OCI-LY1 (cell line): Measurements from ENCODE around the gene FAS.

Source experiments
- EZH2 ChIP-seq: fragments of 200-600 bp; sonication (generic), shearing (Covaris generic); IDR thresholded peaks from 2 replicates; pipeline ENCODE4 v1.8.0; 2017; ENCODE audit warnings: borderline replicate concordance, mixed run types, mild to moderate bottlenecking, antibody characterized with exemption, low read length, moderate library complexity, mixed read lengths
- TF ChIP-seq, protein P1 (sequence below): fragments of 200-600 bp; sonication (generic), shearing (Covaris generic); IDR thresholded peaks from 2 replicates; pipeline ENCODE4 v1.5.1; 2017; ENCODE audit warnings: mild to moderate bottlenecking, antibody characterized with exemption, low read length, moderate library complexity, mixed read lengths

DNA sequence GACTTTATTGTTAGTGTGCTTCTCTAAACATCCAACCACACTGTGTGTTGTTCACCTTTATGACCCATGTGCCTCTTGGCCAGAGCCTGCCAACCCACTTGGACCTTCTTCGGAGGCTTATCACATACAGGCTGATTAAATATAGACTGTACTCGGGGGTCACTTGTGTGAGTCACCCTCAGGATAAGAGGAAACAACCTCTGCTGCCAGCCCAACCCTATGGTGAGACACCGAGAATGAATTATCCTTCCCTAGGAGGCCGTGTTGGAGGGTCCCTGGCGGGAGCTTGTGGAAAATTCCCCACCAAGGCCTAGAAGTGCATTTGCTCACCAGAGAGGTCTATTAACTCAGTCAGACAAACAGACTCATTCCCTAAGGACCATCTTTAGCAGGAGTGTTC is 63.0 kb downstream of the FAS start:
- TF ChIP-seq, protein P1, sequence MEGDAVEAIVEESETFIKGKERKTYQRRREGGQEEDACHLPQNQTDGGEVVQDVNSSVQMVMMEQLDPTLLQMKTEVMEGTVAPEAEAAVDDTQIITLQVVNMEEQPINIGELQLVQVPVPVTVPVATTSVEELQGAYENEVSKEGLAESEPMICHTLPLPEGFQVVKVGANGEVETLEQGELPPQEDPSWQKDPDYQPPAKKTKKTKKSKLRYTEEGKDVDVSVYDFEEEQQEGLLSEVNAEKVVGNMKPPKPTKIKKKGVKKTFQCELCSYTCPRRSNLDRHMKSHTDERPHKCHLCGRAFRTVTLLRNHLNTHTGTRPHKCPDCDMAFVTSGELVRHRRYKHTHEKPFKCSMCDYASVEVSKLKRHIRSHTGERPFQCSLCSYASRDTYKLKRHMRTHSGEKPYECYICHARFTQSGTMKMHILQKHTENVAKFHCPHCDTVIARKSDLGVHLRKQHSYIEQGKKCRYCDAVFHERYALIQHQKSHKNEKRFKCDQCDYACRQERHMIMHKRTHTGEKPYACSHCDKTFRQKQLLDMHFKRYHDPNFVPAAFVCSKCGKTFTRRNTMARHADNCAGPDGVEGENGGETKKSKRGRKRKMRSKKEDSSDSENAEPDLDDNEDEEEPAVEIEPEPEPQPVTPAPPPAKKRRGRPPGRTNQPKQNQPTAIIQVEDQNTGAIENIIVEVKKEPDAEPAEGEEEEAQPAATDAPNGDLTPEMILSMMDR = no peak
- no peak for TF ChIP-seq EZH2
